ENCODE measurements around the gene MCRS1.
"Not testable (repeated sequence)": the region's sequence is repeated elsewhere in the genome, so short reads cannot be mapped to it uniquely, and the experiment has no call there.

MCRS1 gene

GRCh38 chr12:49567611-49568441 is at the start of gene MCRS1:
MCRS1 (minus strand) TSS chr12:49568142; CDS start chr12:49566731, 1,411 bp downstream.
- DNase-seq, result peak; percentile 96

- DNase-seq, result no peak
Measured at GRCh38 chr12:49616533-49617219, 48.7 kb upstream of the MCRS1 start.

- DNase-seq, result no peak
Measured at GRCh38 chr12:49615725-49616124, 47.8 kb upstream of the MCRS1 start.

GRCh38 chr12:49612210-49612609 is 44.3 kb upstream of the MCRS1 start:
- no peak for DNase-seq

- not testable (repeated sequence) for DNase-seq
Measured at GRCh38 chr12:49610785-49611184, 42.8 kb upstream of the MCRS1 start.

- peak; percentile 37 for DNase-seq
Measured at GRCh38 chr12:49609875-49610154, 41.9 kb upstream of the MCRS1 start.

GRCh38 chr12:49609059-49609874 is 41.3 kb upstream of the MCRS1 start:
- no peak for DNase-seq

- DNase-seq, result not testable (repeated sequence)
Measured at GRCh38 chr12:49605539-49605938, 37.6 kb upstream of the MCRS1 start, which contains the start of gene FAM186B. FAM186B (minus strand) TSS chr12:49605639; CDS start chr12:49605477, 162 bp downstream.

GRCh38 chr12:49604856-49605255 is 36.9 kb upstream of the MCRS1 start:
- no peak for DNase-seq

GRCh38 chr12:49603721-49604120 is 35.8 kb upstream of the MCRS1 start:
- no peak for DNase-seq

- DNase-seq, result no peak
Measured at GRCh38 chr12:49599961-49600360, 32.0 kb upstream of the MCRS1 start.

GRCh38 chr12:49598527-49598926 is 30.6 kb upstream of the MCRS1 start:
- no peak for DNase-seq

- no peak for DNase-seq
Measured at GRCh38 chr12:49588721-49589516, 21.0 kb upstream of the MCRS1 start.

- no peak for DNase-seq
Measured at GRCh38 chr12:49588281-49588680, 20.3 kb upstream of the MCRS1 start.

GRCh38 chr12:49587174-49587908 is 19.4 kb upstream of the MCRS1 start:
- no peak for DNase-seq

GRCh38 chr12:49585477-49586459 is 17.8 kb upstream of the MCRS1 start:
- no peak for DNase-seq

GRCh38 chr12:49584591-49584990 is 16.6 kb upstream of the MCRS1 start:
- DNase-seq, result no peak

- DNase-seq, result no peak
Measured at GRCh38 chr12:49583366-49584094, 15.6 kb upstream of the MCRS1 start.

GRCh38 chr12:49582850-49583249 is 14.9 kb upstream of the MCRS1 start:
- no peak for DNase-seq

- DNase-seq, result no peak
Measured at GRCh38 chr12:49582201-49582600, 14.3 kb upstream of the MCRS1 start.

All from DMS53 (cell line).